Measurements from ENCODE around the gene SLC19A1.

DNA sequence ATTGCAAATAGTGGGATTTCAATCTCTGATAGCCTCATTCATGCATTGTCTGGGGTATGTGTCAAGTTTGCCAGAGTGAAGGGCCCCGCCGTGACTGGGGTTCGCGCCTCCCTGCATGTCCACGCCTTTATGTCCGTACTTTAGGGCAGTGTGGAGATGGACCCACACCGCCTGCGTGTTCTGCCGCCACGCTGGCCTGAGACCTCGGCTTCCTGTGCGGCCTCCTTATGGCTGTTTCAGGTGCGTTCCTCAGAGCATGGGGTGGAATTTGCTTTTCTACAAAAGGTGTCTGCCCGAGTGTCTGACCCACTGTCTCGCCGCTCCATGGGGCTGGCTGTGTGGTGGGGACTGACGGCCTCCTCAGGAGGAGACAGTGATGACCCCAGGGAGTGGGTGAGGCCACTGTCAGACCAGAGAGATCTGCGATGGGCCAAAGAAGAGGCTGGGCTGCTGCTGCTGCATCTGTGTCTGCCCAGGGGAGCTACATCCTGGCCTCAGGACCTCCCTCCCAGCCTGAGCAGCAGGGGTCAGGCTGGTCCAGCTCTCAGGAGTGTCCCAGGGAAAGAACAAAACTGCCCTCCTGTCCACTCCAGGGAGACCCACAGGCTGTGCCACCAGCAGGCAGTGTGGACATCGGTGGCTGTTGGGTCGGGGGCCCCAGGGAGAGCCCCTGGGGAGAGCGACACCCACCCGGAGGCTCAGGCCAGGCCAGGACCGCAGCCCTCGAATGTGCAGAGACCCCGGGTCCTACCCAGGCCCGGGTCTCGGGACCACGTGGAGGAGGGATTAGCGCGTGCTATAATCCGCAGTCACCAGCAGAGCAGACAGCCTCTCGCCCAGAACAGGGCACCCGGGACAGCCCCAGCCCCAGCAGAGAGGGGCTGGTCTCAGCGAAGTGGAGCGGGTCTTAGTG, 9.8 kb upstream of the SLC19A1 start:
- TF ChIP-seq, protein P1, sequence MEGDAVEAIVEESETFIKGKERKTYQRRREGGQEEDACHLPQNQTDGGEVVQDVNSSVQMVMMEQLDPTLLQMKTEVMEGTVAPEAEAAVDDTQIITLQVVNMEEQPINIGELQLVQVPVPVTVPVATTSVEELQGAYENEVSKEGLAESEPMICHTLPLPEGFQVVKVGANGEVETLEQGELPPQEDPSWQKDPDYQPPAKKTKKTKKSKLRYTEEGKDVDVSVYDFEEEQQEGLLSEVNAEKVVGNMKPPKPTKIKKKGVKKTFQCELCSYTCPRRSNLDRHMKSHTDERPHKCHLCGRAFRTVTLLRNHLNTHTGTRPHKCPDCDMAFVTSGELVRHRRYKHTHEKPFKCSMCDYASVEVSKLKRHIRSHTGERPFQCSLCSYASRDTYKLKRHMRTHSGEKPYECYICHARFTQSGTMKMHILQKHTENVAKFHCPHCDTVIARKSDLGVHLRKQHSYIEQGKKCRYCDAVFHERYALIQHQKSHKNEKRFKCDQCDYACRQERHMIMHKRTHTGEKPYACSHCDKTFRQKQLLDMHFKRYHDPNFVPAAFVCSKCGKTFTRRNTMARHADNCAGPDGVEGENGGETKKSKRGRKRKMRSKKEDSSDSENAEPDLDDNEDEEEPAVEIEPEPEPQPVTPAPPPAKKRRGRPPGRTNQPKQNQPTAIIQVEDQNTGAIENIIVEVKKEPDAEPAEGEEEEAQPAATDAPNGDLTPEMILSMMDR (IDR thresholded peaks at IDR 0.05) = no peak
- no peak for TF ChIP-seq POLR2A (IDR thresholded peaks at IDR 0.05)
